CD4-positive, alpha-beta T cell (primary cell): ENCODE results near the gene GSTCD. TPM values are rescaled to one million over a fixed set of nuclear protein-coding genes. Genes with fewer than 3 reads are reported as not detected.

ENCODE experiments used
- ATAC-seq: fragments of 200-7000 bp; cut with Tn5 transposase; one replicate; pipeline ENCODE4 v1.10.0; 2022; ENCODE audit warnings: mild to moderate bottlenecking; ENCODE audit not compliant: poor library complexity
- CTCF ChIA-PET: fragments of 350-600 bp; sonication (Branson Sonifier 250); formaldehyde crosslinking; loops from one replicate; lab custom pipeline; 2021; ENCODE audit warnings: antibody characterized with exemption, inconsistent platforms; lab: Charles Lee
- POLR2A ChIA-PET: fragments of 350-600 bp; sonication (Branson Sonifier 250); formaldehyde crosslinking; loops from one replicate; lab custom pipeline; 2021; ENCODE audit warnings: antibody characterized with exemption, inconsistent platforms; lab: Charles Lee
- DNase-seq, 14 experiments: peaks; one replicate each; pipeline ENCODE4 v3.0.0-alpha.2; 2013 to 2020; ENCODE audit warnings: mixed read lengths in 2 of 14
- H3K27ac ChIP-seq, 2 donors: one replicate each; pipeline versions ENCODE4 v1.5.1 to v1.7.0; 2013; ENCODE audit warnings: low read length in 2 of 2, low read depth in 1 of 2, mild to moderate bottlenecking in 1 of 2
- H3K27me3 ChIP-seq, 2 experiments: 1 replicate in 1 of 2; 2 replicates in 1 of 2; pipeline versions ENCODE4 v1.6.1 to v1.7.0; 2013; ENCODE audit warnings: low read length in 2 of 2, control low read depth in 1 of 2, mild to moderate bottlenecking in 1 of 2, moderate library complexity in 1 of 2; ENCODE audit not compliant: insufficient read depth in 2 of 2, control insufficient read depth in 1 of 2
- H3K36me3 ChIP-seq: one replicate; pipeline ENCODE4 v1.6.1; 2013; ENCODE audit warnings: low read length, control low read depth; ENCODE audit not compliant: insufficient read depth
- H3K4me1 ChIP-seq: one replicate; pipeline ENCODE4 v1.6.1; 2013; ENCODE audit warnings: low read length, control low read depth; ENCODE audit not compliant: insufficient read depth
- H3K4me3 ChIP-seq: one replicate; pipeline ENCODE4 v1.5.1; 2013; ENCODE audit warnings: mild to moderate bottlenecking, low read length, moderate library complexity
- H3K9me3 ChIP-seq, 2 experiments: 1 replicate in 1 of 2; 2 replicates in 1 of 2; pipeline versions ENCODE4 v1.6.1 to v1.7.0; 2013; ENCODE audit warnings: low read length in 2 of 2, mild to moderate bottlenecking in 2 of 2, control low read depth in 1 of 2, moderate library complexity in 1 of 2; ENCODE audit not compliant: control insufficient read depth in 1 of 2, insufficient read depth in 1 of 2
- H3K27ac Mint-ChIP-seq: one replicate; pipeline ENCODE4 v1.8.0; 2020; ENCODE audit warnings: mixed read lengths
- H3K27me3 Mint-ChIP-seq: one replicate; pipeline ENCODE4 v1.8.0; 2021; ENCODE audit warnings: mixed read lengths
- H3K36me3 Mint-ChIP-seq: one replicate; pipeline ENCODE4 v1.8.0; 2021; ENCODE audit warnings: low read depth, mixed read lengths
- H3K4me1 Mint-ChIP-seq: one replicate; pipeline ENCODE4 v1.8.0; 2021; ENCODE audit warnings: low read depth, mixed read lengths
- H3K4me3 Mint-ChIP-seq: one replicate; pipeline ENCODE4 v1.8.0; 2020; ENCODE audit warnings: mild to moderate bottlenecking, mixed read lengths
- H3K9me3 Mint-ChIP-seq: one replicate; pipeline ENCODE4 v1.8.0; 2020; ENCODE audit warnings: mixed read lengths
- intact Hi-C, 2 experiments: fragments of 100-400 bp; cut with DNase I in 1 of 2; cut with micrococcal nuclease in 1 of 2; formaldehyde crosslinking; loops; one replicate each; pipeline versions ENCODE4 v1.15.1 to v1.9.0; 2023 to 2025; cut with DNase I, micrococcal nuclease
- total RNA-seq, 174 experiments: library from RNA in 2 of 174; stranded (reverse) in 2 of 174; gene quantifications; one replicate each; pipeline ENCODE4 v1.2.3 and lab custom pipeline; 2021 to 2026
- TF ChIP-seq, protein P1 (sequence below): fragments of 200-600 bp; IDR thresholded peaks from one replicate; pipeline ENCODE4 v1.8.0; 2022; ENCODE audit warnings: antibody characterized with exemption, mild to moderate bottlenecking

The GSTCD gene
- total RNA-seq, 2 experiments from 2014 or later: 5.2 to 5.3 TPM

DNA sequence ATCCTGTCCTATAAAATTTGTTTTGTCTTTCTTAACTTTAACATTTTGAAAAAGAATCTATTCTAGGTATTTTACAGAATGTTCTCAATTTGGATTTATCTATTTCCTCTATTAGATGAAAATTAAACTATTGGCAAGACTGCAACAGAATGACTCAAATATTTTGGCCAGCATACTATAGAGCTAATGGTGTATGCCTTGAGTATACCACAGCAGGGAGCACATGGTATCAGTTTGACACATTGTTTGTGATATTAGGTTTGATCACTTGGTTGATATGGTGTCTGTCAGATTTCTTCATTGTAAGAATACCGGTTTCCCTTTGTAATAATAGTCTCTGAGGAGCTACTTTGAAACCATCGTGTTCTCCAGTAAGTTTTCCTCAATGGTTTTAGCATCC is 98.9 kb downstream of the GSTCD start:
- ATAC-seq (no peak), DNase-seq (no peak)
- H3K27me3 Mint-ChIP-seq: no peaks in the 10 kb centered on the region
- H3K36me3 ChIP-seq: no peaks in the 10 kb centered on the region
- H3K9me3 Mint-ChIP-seq: no peaks in the 10 kb centered on the region
- H3K4me1 ChIP-seq: no peaks in the 10 kb centered on the region
- intact Hi-C loops: no loop called here
- no peak overlapping the region for H3K27ac ChIP-seq
- no peak overlapping the region for H3K4me3 ChIP-seq
- ChIA-PET POLR2A (no interaction called here), CTCF (no interaction called here)
- H3K4me3 Mint-ChIP-seq: no peak overlapping the region
- H3K27ac Mint-ChIP-seq: no peak overlapping the region
- TF ChIP-seq, protein P1, sequence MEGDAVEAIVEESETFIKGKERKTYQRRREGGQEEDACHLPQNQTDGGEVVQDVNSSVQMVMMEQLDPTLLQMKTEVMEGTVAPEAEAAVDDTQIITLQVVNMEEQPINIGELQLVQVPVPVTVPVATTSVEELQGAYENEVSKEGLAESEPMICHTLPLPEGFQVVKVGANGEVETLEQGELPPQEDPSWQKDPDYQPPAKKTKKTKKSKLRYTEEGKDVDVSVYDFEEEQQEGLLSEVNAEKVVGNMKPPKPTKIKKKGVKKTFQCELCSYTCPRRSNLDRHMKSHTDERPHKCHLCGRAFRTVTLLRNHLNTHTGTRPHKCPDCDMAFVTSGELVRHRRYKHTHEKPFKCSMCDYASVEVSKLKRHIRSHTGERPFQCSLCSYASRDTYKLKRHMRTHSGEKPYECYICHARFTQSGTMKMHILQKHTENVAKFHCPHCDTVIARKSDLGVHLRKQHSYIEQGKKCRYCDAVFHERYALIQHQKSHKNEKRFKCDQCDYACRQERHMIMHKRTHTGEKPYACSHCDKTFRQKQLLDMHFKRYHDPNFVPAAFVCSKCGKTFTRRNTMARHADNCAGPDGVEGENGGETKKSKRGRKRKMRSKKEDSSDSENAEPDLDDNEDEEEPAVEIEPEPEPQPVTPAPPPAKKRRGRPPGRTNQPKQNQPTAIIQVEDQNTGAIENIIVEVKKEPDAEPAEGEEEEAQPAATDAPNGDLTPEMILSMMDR: no peak
- no peaks in the 10 kb centered on the region for H3K27me3 ChIP-seq
- no peaks in the 10 kb centered on the region for H3K36me3 Mint-ChIP-seq
- no peaks in the 10 kb centered on the region for H3K9me3 ChIP-seq
- H3K4me1 Mint-ChIP-seq: no peaks in the 10 kb centered on the region

DNA sequence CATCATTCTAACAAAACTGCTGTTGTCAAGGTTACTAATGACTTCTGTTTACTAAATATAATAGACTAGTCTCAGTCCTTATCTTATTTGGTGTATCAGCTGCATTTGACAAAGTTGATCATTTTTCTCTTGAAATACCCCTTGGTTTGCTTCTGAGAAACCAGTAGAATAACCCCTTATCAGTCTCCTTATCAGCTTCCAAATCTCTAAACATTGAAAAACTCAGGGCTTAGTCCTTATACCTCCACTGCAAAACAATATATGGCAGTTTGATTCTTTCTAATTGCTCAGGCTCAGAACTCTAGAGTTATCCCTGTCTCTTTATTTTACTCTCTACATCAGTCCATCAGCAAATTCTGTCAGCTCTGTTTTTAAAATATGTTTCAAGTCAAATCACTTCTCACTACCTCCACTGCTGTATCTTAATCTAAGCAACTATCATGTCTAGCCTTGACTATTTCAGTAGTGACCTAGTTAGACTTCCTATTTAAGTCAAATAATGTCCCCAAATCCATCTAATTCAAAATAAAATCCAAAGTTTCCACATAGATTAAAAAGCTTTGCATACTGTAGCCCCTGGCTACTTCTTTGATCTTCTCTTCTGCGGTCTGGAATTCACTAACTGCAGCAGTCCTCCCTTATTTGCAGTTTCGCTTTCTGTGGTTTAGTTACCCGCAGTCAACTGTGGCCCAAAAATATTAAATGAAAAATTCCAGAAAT is 99.6 kb downstream of the GSTCD start:
- ATAC-seq: no peak
- Mint-ChIP-seq H3K27me3 (no peaks in the 10 kb centered on the region), H3K4me3 (no peak overlapping the region), H3K36me3 (no peaks in the 10 kb centered on the region), H3K9me3 (no peaks in the 10 kb centered on the region), H3K4me1 (no peaks in the 10 kb centered on the region), H3K27ac (no peak overlapping the region)
- intact Hi-C loops: no loop called here
- Histone ChIP-seq H3K36me3 (no peaks in the 10 kb centered on the region), H3K27me3 (no peaks in the 10 kb centered on the region), H3K27ac (no peak overlapping the region), H3K4me3 (no peak overlapping the region), H3K4me1 (no peaks in the 10 kb centered on the region), H3K9me3 (no peaks in the 10 kb centered on the region)
- CTCF ChIA-PET: no interaction called here
- POLR2A ChIA-PET: no interaction called here
- DNase-seq: no peak
- TF ChIP-seq, protein P1: no peak

DNA sequence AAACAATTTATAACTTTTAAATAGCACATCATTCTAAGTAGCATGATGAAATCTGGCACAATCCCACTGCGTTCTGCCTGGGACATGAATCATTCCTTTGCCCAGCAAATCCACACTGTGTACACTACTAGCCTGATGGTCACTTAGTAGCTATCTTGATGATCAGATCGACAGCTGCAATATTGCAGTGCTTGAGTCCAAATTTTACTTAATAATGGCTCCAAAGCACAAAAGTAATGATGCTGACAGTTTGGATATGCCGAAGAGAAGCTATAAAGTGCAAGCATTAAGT is 100.1 kb downstream of the GSTCD start:
- POLR2A ChIA-PET: no interaction called here
- H3K4me1 Mint-ChIP-seq: no peaks in the 10 kb centered on the region

More for the DNA sequence above, 100.1 kb downstream of the GSTCD start:
- Mint-ChIP-seq H3K36me3 (peaks cover 4% of the 10 kb centered on the region), H3K4me3 (no peak overlapping the region), H3K27me3 (no peaks in the 10 kb centered on the region), H3K27ac (no peak overlapping the region), H3K9me3 (no peaks in the 10 kb centered on the region)
- no peak for DNase-seq
- Histone ChIP-seq H3K4me1 (no peaks in the 10 kb centered on the region), H3K9me3 (no peaks in the 10 kb centered on the region), H3K36me3 (no peaks in the 10 kb centered on the region), H3K27ac (no peak overlapping the region), H3K27me3 (no peaks in the 10 kb centered on the region), H3K4me3 (no peak overlapping the region)
- CTCF ChIA-PET: no interaction called here
- intact Hi-C loops: no loop called here
- no peak for ATAC-seq
- TF ChIP-seq, protein P1: no peak
